HL-60 (cell line): ENCODE data around the gene HERPUD2.
"Not testable (repeated sequence)": the region's sequence is repeated elsewhere in the genome, so short reads cannot be mapped to it uniquely, and the experiment has no call there.

Source experiments
- DNase-seq, 2 experiments: peaks; one replicate each; pipeline ENCODE4 v3.0.0-alpha.2; 2010 to 2020; ENCODE audit warnings: low read depth in 1 of 2, low spot score in 1 of 2
- H3K27ac ChIP-seq: fragments of 250-450 bp; sonication (Bioruptor Pico); replicated peaks from 2 replicates; pipeline ENCODE4 v1.5.1; 2020; ENCODE audit warnings: mild to moderate bottlenecking, moderate library complexity
- H3K27me3 ChIP-seq: fragments of 250-450 bp; sonication (Bioruptor Pico); 2 replicates; pipeline ENCODE4 v1.5.1; 2021; ENCODE audit warnings: mild to moderate bottlenecking, moderate library complexity; ENCODE audit not compliant: insufficient read depth, poor library complexity, severe bottlenecking
- H3K4me3 ChIP-seq: replicated peaks from 2 replicates; pipeline ENCODE4 v1.5.1; 2011; ENCODE audit warnings: mild to moderate bottlenecking, control low read depth, low read length; ENCODE audit not compliant: insufficient read depth
- CTCF ChIP-seq: IDR thresholded peaks from one replicate; pipeline ENCODE4 v1.5.1; 2011; ENCODE audit warnings: low read length, control low read depth, inconsistent platforms; ENCODE audit not compliant: insufficient read depth
- GABPA ChIP-seq: IDR thresholded peaks from 2 replicates; pipeline ENCODE4 v1.6.1; 2012; ENCODE audit warnings: low read depth
- POLR2AphosphoS5 ChIP-seq: IDR thresholded peaks from 2 replicates; pipeline ENCODE4 v1.6.1; 2012; ENCODE audit warnings: low read depth
- REST ChIP-seq: IDR thresholded peaks from 2 replicates; pipeline ENCODE4 v1.6.1; 2012; ENCODE audit warnings: low read depth; ENCODE audit not compliant: insufficient replicate concordance
- SPI1 ChIP-seq: IDR thresholded peaks from 2 replicates; pipeline ENCODE4 v1.6.1; 2012; ENCODE audit warnings: low read depth, mild to moderate bottlenecking, borderline replicate concordance

Gene HERPUD2

GRCh38 chr7:35691827-35692307 is 3.1 kb downstream of the HERPUD2 start:
- TF ChIP-seq REST (no peak), SPI1 (no peak), GABPA (no peak), CTCF (no peak), POLR2AphosphoS5 (no peak)
- H3K4me3 ChIP-seq: peak overlapping the region; percentile 25

GRCh38 chr7:35691366-35691765 is 3.6 kb downstream of the HERPUD2 start:
- Histone ChIP-seq H3K27ac (peak overlapping the region; percentile 85), H3K4me3 (peak overlapping the region; percentile 25)
- TF ChIP-seq SPI1 (no peak), GABPA (no peak)

More at GRCh38 chr7:35691827-35692307, 3.1 kb downstream of the HERPUD2 start:
- DNase-seq: peak in 1 of 2 experiments; percentile 41
- H3K27ac ChIP-seq: peak overlapping the region; percentile 85
- H3K27me3 ChIP-seq: no peaks in the 10 kb centered on the region

GRCh38 chr7:35690614-35691013 is 4.3 kb downstream of the HERPUD2 start:
- not testable (repeated sequence) for H3K27me3 ChIP-seq, DNase-seq
- Histone ChIP-seq H3K4me3 (peak overlapping the region; percentile 25), H3K27ac (peak overlapping the region; percentile 85)

More at GRCh38 chr7:35691366-35691765, 3.6 kb downstream of the HERPUD2 start:
- no peaks in the 10 kb centered on the region for H3K27me3 ChIP-seq
- no peak for DNase-seq

DNA sequence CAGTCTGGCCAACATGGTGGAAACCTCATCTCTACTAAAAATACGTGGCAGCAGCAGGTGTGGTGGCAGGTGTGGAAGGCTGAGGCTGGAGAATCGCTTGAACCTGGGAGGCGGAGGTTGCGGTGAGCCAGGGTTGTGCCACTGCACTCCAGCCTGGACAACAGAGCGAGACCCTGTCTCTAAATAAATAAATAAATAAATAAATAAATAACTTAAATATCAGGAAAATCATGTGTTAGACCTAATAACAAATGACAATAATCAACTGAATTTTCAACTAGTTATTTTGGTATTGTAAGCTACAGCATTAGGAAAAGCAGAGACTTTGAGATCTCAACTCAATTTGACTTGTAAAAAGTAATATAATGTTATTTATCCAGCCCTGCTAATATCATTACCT is 9.2 kb downstream of the HERPUD2 start:
- Histone ChIP-seq H3K27ac (no peak overlapping the region), H3K4me3 (no peak overlapping the region), H3K27me3 (no peaks in the 10 kb centered on the region)
- no peak for TF ChIP-seq POLR2AphosphoS5
- no peak for TF ChIP-seq GABPA
- TF ChIP-seq SPI1: no peak
- TF ChIP-seq REST: no peak
- TF ChIP-seq CTCF: no peak
- DNase-seq: no peak

DNA sequence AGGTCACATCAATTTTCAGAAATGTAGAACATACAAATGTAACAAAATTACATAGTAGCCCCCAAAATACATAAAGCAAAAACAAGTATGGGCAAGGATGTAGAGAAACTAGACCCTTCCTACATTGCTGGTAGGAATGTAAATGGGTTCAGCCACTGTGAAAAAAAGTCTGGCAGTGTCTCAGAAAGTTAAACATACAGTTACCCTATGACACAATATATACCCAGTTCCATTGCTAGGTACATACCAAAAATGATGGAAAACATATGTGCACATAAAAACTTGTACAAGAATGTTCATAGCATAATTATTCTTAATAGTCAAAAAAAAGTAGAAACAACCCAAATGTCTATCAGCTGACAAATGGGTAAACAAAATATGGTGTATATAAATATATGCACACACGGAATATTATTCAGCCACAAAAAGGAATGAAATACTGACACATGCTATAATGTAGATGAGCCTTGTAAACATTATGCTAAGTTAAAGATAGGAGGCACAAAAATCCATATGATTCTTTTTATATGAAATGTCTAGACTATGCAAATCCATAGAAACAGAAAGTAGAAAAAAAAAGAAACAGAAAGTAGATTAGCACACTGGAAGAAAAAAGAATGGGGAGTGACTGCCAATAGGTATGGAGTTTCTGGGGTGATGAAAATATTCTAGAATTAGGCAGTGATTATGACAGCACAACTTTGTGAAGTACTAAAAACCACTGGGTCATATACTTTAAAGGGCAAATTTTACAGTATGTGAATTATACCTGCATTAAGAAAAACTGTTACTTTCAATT is 13.5 kb downstream of the HERPUD2 start:
- H3K27me3 ChIP-seq: no peaks in the 10 kb centered on the region
- DNase-seq: no peak

More for the DNA sequence above, 13.5 kb downstream of the HERPUD2 start:
- TF ChIP-seq CTCF: no peak
- no peak for TF ChIP-seq REST
- no peak for TF ChIP-seq POLR2AphosphoS5
- TF ChIP-seq SPI1: no peak
- no peak for TF ChIP-seq GABPA
- no peak overlapping the region for H3K27ac ChIP-seq
- H3K4me3 ChIP-seq: no peak overlapping the region
